Body of pancreas (tissue), 4 donors: ENCODE measurements around the gene CDKN1B. TPM values are rescaled to one million over a fixed set of nuclear protein-coding genes. Genes with fewer than 3 reads are reported as not detected.
"Not testable (repeated sequence)": the region's sequence is repeated elsewhere in the genome, so short reads cannot be mapped to it uniquely, and the experiment has no call there.

Experiments used
- ATAC-seq: fragments of 150-250 bp; one replicate; pipeline ENCODE4 v1.9.1; 2016
- DNase-seq, 4 donors: peaks; one replicate each; pipeline ENCODE4 v3.0.0-alpha.2; 2019
- H3K27ac ChIP-seq, 4 donors: fragments of 200-600 bp; sonication (generic); 1 replicate in 3 of 4; 2 replicates in 1 of 4; pipeline versions ENCODE4 v1.5.1 to v1.6.1; 2016 to 2019; ENCODE audit warnings: mild to moderate bottlenecking in 1 of 4, mixed read lengths in 1 of 4, moderate library complexity in 1 of 4
- H3K27me3 ChIP-seq, 2 donors: fragments of 200-600 bp; sonication (generic); one replicate each; pipeline ENCODE4 v1.6.0; 2016; ENCODE audit warnings: mild to moderate bottlenecking in 1 of 2
- H3K36me3 ChIP-seq, 2 donors: fragments of 200-600 bp; sonication (generic); replicated peaks in 1 of 2; 2 replicates each; pipeline ENCODE4 v1.5.1; 2016; ENCODE audit warnings: low read depth in 2 of 2; ENCODE audit not compliant: insufficient read depth in 1 of 2
- H3K4me1 ChIP-seq: fragments of 200-600 bp; sonication (generic); one replicate; pipeline ENCODE4 v1.6.0; 2016
- H3K4me3 ChIP-seq, 2 donors: fragments of 200-600 bp; sonication (generic); 1 replicate in 1 of 2; 2 replicates in 1 of 2; pipeline ENCODE4 v1.5.1; 2016 to 2019
- H3K9me3 ChIP-seq, 3 donors: fragments of 200-600 bp; sonication (generic); 1 replicate in 2 of 3; 2 replicates in 1 of 3; pipeline ENCODE4 v1.5.1; 2016
- CTCF ChIP-seq, 7 experiments: fragments of 450-650 bp in 4 of 7; fragments of 200-600 bp in 3 of 7; sonication (generic) in 3 of 7; IDR thresholded peaks; one replicate each; pipeline ENCODE4 v1.5.1; 2016 to 2019; ENCODE audit warnings: antibody characterized with exemption in 7 of 7
- POLR2A ChIP-seq, 3 donors: fragments of 450-650 bp; IDR thresholded peaks; one replicate each; pipeline ENCODE4 v1.6.1; 2016; ENCODE audit warnings: antibody characterized with exemption in 3 of 3, mild to moderate bottlenecking in 2 of 3
- WGBS, 2 donors: methylation state at CpG; one replicate each; pipeline ENCODE4 v1.1.5; 2017; 5-methylcytosine and 5-hydroxymethylcytosine counted together
- intact Hi-C: fragments of 100-400 bp; cut with DNase I; formaldehyde crosslinking; loops from one replicate; pipeline ENCODE4 v1.15.1; 2023
- total RNA-seq, 2 donors: library from RNA; depleted of rRNA; stranded (reverse); fragments of >200 nt; gene quantifications; one replicate each; pipeline ENCODE4 v1.1.0, GENCODE V29; 2016

Gene CDKN1B
- total RNA-seq, 2 donors from 2014 or later = 11.9 to 28.3 TPM

- ATAC-seq (peak; percentile 3), DNase-seq (no peak)
- 92 to 95% methylated on average over 1 of the region's 1 CpG for WGBS, 2 donors
- Histone ChIP-seq H3K4me1 (peaks cover 27% of the 10 kb centered on the region), H3K36me3 (no peaks in the 10 kb centered on the region), H3K9me3 (no peaks in the 10 kb centered on the region), H3K27ac (peak overlapping the region; percentile 58 to 85 (median 80)), H3K4me3 (no peak overlapping the region), H3K27me3 (no peaks in the 10 kb centered on the region)
- no peak for TF ChIP-seq CTCF (IDR thresholded peaks at IDR 0.05)
- intact Hi-C loops = no loop called here
Measured at GRCh38 chr12:12735301-12735700, 18.1 kb downstream of the CDKN1B start.

- Histone ChIP-seq H3K4me1 (peaks cover 30% of the 10 kb centered on the region), H3K27ac (peak overlapping the region in 2 of 4 donors; percentile 21 to 28), H3K36me3 (no peaks in the 10 kb centered on the region), H3K4me3 (no peak overlapping the region), H3K9me3 (no peaks in the 10 kb centered on the region), H3K27me3 (no peaks in the 10 kb centered on the region)
- TF ChIP-seq POLR2A (IDR thresholded peaks at IDR 0.05) = no peak
- peak; percentile 18 to 70 (median 50) for TF ChIP-seq CTCF (IDR thresholded peaks at IDR 0.05)
- DNase-seq = peak; percentile 31 to 56 (median 48)
- intact Hi-C loops = no loop called here
- peak; percentile 65 for ATAC-seq
- WGBS, 2 donors = 49 to 50% methylated on average over 9 of the region's 9 CpGs
Measured at GRCh38 chr12:12736759-12737676, 19.9 kb downstream of the CDKN1B start.

GRCh38 chr12:12738152-12738551, 21.0 kb downstream of the CDKN1B start:
- H3K36me3 ChIP-seq, ATAC-seq, H3K9me3 ChIP-seq, intact Hi-C loops, DNase-seq, H3K4me3 ChIP-seq, H3K27ac ChIP-seq, H3K27me3 ChIP-seq: not testable (repeated sequence)
- peaks cover 30% of the 10 kb centered on the region for H3K4me1 ChIP-seq
- WGBS, 2 donors = 76 to 81% methylated on average over 2 of the region's 2 CpGs

GRCh38 chr12:12741660-12742059, 24.5 kb downstream of the CDKN1B start:
- DNase-seq (no peak), ATAC-seq (no peak)
- 30 to 36% methylated on average over 3 of the region's 3 CpGs for WGBS, 2 donors
- TF ChIP-seq POLR2A (IDR thresholded peaks at IDR 0.05) (no peak), CTCF (IDR thresholded peaks at IDR 0.05) (no peak)
- intact Hi-C loops = no loop called here
- peaks cover 7% of the 10 kb centered on the region for H3K4me1 ChIP-seq
- no peaks in the 10 kb centered on the region for H3K36me3 ChIP-seq
- H3K27ac ChIP-seq = no peak overlapping the region
- H3K9me3 ChIP-seq = no peaks in the 10 kb centered on the region
- H3K4me3 ChIP-seq = no peak overlapping the region
- H3K27me3 ChIP-seq = no peaks in the 10 kb centered on the region

GRCh38 chr12:12744546-12745305, 27.6 kb downstream of the CDKN1B start:
- no peak overlapping the region for H3K27ac ChIP-seq
- intact Hi-C loops = no loop called here
- no peak for ATAC-seq

More at GRCh38 chr12:12744546-12745305, 27.6 kb downstream of the CDKN1B start:
- Histone ChIP-seq H3K4me1 (peaks cover 3% of the 10 kb centered on the region), H3K9me3 (no peaks in the 10 kb centered on the region), H3K4me3 (no peak overlapping the region), H3K36me3 (no peaks in the 10 kb centered on the region), H3K27me3 (no peaks in the 10 kb centered on the region)
- WGBS, 2 donors = 93% methylated on average over 8 of the region's 8 CpGs
- DNase-seq = no peak
- TF ChIP-seq CTCF (IDR thresholded peaks at IDR 0.05) = no peak
